ENCODE data around the gene AMIGO2.

Gene AMIGO2

DNA sequence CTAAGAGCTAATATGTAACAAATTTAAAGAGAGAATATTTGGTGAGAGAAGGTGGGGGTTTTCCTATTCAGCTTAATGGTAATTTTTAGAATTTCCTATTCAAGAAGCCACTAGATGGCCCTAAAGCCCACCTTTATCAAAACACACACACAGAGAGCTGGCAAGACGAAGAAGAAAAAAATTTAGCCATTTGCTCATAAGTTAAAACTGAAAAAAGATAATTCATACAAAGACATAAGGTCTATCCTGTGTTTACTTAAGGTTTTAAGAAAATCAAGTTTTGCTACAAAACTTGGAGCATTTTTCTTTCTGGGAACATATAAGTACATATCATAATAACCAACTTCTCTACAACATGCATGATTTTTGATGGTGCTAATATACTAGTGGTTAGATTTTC lies 47.1 kb downstream of the AMIGO2 start:
- peak in 2 of 3 experiments; percentile 36 to 84 for DNase-seq

DNA sequence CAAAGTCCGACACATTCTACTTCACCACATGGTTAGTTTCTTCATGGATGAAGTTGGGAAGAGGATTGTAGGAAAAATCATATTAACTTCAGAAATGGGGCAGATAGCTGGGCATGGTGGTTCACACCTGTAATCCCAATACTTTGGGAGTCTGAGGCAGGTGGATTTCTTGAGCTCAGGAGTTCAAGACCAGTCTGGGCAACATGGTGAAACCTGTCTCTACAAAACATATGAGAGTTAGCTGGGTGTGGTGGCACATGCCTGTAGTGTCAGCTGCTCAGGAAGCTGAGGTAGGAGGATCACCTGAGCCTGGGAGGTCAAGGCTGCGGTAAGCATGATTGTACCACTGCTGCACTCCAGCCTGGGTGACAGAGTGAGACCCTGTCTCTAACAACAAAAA lies 49.9 kb downstream of the AMIGO2 start:
- no peak for DNase-seq

DNA sequence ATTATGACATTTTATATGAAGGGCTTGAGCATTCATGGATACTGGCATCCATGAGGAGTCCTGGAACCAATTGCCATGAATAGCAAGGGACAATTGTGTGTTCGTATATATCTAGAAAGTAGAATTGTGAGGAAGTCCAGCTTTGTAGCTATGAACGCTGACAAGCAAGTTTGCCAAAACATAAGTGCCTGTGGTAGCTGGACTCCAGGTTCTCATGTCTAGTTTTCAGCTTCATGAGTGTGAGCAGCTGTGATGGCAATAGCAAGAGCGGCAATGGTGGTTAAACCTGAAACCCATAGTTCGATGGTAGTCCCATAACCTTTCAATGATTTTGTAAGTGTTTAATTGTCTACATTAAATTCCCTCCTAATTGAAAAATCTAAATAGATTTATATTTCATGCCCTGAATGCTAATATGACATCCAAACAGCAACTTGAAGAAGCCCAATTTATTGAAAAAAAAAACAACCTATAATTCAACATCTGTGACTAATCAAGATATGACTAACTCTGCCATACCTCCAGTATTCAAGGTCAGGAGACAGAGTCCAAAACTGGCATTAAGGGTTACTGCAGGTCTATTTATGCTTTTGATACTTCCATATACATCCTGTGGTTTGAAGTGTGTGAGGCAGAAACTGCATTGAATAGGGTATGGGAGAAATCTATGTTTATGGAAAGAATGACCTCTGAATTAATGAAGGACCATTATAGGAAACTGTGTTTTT lies 50.6 kb downstream of the AMIGO2 start:
- DNase-seq = no peak

- DNase-seq = no peak
These were observed 51.6 kb downstream of the AMIGO2 start for GRCh38 chr12:47028186-47028585.

All from NCI-H1417 (cell line).